HG02973 (cell line): ENCODE measurements around the gene DPYSL4.

ENCODE experiments used
- ATAC-seq: cut with Tn5 transposase; IDR thresholded peaks from one replicate; pipeline ENCODE4 v1.9.1; 2021; ENCODE audit warnings: moderate library complexity; ENCODE audit not compliant: unreplicated experiment

DPYSL4 gene

DNA sequence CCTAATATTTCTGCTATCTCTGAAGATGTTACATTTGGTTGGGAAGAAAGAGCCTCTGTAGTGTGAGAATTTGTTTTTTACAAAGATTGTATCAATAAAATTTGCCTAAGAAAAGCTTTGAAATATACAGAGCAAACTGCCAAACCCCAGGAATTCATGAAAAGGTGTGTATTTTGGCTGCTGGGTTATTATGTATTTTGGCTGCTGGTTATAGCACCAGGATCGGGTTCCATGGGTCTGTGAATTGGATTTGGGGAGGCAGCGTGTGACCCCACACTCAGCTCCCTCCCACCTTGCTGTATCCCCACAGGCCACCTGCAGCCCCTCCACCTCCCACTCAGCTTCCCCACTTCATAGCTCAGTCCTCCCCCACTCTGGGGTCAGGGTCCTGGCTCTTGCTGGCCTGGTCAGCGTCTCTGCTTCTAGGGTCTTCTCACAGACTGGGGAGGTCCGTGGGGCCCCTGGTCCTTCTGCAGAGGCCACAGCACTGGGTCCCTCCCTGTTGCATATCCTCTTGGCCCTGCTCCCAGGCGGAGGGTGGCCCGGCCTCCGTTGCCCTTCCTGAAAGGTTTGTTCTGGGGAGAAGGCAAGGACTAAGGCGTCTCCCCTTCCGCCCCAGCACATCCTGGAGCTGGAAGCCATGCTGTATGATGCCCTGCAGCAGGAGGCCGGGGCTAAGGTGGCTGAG lies 24.0 kb upstream of the DPYSL4 start:
- ATAC-seq, result no peak

DNA sequence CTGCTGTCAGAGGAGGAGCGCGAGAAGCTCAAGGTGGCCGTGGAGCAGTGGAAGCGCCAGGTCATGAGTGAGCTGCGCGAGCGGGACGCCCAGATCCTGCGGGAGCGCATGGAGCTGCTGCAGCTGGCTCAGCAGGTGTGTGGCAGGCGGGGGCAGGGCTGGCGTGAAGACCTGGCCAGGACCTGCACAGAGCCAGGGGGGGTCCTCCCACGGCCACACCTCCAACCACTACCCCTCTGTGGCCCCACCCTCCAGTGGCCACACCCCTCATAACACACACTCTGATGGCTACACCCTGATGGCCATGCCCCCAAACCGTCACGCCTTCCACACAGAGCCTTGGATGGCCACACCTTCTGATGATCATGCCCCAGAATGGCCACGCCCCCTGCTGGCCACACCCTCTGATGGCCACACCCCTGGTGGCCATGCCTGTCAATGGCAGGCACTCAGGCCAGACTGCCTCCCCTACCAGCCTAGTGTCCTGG lies 23.4 kb upstream of the DPYSL4 start:
- ATAC-seq, result peak; percentile 59

DNA sequence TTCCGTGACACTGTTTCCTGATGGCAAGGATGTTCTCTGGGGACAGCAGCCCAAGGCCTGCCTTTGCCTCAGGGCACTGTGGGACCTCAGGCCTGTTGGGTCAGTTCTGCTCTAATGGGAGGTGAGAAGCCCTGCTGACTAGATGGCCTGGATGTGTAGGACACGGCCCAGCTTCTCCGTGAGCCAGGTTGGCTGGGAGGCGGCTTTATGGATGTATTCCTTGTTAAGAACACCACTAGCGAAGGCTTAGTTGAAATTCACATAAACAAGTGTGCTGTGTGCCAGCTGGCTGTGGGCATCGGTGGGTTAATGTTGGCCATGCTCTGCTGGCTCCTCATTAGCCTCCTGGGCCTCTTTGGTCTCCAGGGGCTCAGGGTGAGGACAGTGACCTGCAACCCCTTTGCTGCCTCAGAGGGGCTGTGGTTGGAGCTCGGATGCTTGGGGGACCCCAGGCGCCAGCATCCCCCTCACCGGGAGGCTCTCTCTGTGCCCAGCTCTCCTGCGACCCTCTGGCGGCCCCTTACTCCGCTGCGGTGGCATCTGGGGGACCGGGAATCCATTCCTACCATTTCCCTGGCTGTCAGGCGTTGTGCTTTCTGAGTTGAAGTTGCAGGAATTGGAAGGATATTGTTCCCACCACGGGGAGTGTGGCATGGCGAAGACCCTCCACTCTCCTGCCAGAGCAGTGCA lies 22.8 kb upstream of the DPYSL4 start:
- no peak for ATAC-seq

DNA sequence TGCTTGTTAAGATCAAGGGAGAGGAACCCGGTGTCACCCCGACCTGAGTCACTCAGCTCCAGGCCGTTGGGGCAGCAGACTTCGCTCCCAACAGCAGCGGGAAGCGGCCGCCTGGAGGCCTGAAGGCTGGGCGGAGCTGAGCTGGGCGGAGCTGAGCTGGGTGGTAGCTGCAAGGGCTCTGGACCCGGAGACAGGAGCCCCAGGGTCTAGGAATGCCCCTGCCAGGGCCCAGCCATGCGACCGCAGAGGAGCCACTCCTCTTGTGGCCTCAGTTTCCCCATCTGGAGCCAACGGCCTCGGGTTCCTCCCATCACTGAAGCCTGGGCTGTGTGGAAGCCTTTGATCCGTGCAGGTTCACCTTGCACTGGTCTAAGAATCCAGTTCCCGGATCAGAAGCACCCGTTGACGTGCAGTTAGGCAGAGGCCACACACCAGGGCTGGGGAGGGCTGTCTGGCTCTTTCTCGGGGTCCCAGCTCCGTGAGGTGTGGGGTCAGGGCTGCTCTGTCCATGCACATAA lies 21.9 kb upstream of the DPYSL4 start:
- ATAC-seq, result no peak

DNA sequence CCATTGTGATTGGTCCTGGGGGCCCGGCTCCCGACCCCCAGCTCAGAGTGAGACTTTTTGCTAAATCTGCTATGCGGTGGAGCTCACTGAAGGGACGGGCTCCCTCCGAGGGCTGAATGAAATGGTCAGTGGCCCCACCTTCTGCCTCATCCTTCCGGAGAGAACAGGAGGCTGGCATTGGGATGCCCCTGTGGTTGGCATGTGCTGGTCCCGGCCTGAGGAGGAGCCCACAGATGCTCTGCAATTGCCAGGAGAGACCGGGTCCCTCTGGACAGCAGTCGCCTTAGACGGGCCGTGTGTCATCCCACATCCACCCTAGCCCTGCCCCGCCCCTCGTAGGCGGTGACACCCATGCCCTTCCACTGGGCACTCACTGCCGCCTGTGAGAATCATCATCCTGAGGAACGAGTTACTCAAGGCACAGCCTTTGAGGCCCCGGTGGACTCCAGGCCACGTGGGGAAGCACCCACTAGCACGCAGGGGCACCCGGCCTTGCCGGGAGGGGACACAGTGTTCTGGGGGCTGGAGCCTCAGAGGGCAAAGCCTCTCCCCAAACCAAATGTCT lies 21.2 kb upstream of the DPYSL4 start:
- no peak for ATAC-seq

DNA sequence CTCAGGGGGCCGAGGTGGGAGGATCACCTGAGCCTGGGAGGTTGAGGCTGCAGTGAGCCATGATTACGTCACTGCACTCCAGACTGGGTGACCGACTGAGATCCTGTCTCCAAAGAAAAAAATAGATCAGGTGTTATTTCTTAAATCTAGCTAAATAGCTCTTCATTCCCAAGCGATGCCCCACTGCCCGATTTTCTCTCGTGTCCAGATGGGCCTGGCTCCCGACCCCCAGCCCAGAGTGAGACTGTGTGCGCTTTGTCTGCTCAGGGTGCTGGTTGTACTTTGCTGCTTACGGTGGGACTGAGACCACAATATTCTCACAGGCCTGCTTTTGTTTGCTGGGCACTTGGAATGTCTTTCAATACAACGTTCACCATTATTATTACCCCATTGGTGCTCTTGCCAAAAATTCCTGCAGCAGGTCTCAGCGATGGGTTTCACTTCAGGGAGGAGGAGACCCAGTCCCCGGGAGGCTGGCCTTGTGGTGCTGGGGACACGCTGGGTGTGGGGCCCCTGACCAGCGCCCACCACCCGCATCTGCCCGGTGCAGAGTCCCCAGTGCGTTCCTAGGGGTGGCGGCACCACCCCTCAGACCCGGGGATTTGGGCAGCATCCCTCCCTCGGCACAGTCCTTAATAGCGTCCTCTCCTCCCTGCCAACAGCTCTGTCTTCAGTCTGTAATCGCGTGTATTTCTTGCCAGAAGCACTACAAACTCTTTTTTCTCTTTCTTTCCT lies 20.4 kb upstream of the DPYSL4 start:
- no peak for ATAC-seq

DNA sequence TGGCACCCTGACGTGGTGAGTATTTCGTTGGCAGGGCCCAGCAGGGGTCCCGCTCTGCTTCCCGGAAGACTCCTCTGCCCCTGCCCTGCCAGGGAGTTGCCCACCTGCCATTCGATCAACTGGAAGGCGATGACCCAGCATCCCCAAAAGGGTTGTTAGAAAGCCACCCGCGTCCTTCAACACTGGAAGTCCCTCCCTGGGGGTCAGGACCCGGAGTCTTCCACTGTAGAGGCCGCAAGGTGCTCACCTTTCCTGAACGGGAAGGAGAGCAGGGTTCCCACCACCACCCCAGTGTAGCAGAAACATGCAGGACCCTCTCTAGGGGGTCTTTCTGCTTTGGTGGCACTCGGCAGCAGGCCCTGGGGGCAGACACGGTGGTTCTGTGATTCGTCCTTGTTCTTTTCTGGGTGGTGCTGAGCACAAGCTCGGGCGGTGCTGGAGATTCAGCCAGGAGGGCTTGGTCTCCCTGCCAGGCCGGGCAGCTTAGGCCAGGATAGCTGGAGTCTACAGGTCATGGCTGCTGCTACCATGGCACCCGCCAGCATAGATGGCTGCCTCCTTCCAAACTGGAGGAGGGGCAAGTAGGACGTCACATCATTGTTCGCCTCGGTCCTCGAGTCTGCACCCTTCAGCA lies 19.6 kb upstream of the DPYSL4 start:
- no peak for ATAC-seq

DNA sequence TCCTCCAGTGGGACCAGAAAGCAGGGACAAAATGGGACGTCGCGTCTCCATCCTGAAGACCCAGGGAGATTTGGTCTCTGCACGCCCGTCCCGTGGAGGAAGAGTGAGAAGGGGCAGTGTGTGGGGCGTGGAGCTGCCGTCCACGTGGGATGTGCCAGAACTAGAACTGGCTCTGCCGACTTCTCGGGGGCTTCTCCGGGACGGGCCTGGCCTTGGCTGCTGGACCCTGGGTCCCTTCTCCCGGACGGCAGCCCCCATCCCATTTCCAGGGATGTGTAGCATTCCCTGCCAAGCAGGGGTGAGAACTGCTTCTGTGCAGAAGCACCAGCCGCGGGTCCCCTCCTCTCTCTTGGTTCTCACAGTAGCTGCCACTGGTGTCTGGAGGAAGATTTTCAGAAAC lies 18.8 kb upstream of the DPYSL4 start:
- ATAC-seq, result no peak

DNA sequence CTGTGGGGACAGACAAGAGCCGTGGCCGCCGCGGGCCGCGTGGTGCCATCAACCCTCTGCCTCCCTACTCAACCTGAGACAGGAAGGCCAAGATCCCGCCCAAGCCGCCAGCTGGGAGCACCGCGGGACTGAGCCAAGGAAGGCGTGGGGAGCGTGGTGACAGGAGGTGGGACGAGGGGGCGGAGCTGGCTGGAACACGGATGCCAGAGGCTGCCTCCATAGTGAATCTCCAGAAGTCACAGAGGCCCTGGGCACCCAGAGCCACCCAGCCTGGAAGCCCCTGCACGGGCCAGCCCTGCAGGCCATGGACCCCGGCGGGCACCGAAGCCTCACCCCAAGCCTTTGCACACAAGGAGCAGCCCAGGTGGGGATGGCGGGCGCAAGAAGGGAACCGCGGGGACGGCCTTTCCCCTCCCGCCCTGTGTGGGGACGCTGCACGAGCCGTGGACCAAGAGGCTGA lies 18.1 kb upstream of the DPYSL4 start:
- no peak for ATAC-seq

DNA sequence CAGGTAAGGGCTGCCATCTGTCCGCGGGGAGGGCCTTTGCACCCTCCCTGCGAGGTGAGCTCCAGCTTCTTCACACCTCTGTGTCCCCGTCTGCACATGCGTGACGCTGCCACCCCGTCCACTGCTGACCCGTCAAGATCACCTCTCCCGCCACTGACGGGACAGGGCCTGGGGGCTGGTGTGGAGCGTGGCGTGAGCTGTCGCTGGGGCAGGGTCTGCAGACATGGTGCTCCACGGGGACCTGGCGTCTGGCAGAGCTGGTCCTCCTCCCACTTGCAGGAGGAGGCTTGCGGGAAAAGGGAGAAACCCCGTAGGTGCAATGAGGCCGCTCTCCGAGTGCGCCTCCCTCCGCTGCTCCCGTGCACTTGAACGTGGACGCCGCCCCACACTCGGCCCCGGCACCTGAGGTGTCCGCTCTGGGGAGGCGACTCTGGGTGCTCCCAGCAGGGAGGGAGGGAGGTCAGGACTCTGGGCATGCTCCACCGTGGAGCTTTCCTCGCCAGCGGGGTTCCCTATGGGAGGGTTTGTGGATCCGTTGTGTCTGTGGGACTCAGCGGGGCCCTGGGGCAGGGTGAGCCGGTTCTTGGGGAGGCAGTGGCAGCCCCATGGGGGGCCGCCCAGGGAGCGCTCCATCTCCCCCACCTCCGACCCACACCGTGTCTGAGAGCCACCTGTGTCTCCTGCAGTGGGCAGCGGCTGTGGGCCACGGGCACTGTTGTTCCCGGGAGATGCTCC lies 17.6 kb upstream of the DPYSL4 start:
- no peak for ATAC-seq

DNA sequence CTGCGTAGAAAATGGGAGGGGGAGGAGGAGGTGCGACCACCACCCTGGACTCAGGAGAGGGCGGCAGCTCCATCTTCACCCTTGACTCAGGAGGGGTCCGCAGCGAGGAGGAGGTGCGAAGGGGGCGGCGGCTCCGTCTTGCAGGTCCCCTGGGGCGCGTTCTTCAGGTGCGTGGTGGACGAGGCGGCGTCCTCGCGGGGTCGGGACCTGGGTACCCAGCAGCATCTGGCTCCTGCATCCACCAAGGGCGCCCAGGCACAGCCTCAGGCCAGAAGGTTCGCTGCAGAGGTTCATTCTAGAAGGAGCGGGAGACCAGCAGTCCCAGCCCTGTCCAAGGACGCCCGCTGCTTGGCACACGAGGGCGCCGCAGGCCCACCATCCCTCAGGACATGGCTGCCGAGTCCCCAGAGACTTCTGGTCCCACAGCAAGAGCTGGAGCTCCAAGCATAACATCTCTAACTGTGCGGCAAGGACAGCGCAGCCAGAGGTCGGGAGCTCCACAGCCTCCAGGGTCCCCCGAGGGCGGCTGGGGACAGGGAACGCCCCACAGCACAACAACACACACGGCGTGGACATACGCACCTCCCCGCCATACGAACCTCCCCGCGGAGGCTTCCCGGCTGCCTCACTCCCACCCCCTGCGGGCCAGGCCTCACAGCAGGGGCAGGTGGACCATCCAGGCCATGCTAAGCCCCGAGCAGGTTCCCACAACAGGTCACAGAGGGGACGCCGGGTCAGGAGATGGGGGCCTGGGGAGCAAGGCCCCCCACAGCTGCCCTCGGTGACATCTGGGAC lies 16.8 kb upstream of the DPYSL4 start:
- no peak for ATAC-seq

DNA sequence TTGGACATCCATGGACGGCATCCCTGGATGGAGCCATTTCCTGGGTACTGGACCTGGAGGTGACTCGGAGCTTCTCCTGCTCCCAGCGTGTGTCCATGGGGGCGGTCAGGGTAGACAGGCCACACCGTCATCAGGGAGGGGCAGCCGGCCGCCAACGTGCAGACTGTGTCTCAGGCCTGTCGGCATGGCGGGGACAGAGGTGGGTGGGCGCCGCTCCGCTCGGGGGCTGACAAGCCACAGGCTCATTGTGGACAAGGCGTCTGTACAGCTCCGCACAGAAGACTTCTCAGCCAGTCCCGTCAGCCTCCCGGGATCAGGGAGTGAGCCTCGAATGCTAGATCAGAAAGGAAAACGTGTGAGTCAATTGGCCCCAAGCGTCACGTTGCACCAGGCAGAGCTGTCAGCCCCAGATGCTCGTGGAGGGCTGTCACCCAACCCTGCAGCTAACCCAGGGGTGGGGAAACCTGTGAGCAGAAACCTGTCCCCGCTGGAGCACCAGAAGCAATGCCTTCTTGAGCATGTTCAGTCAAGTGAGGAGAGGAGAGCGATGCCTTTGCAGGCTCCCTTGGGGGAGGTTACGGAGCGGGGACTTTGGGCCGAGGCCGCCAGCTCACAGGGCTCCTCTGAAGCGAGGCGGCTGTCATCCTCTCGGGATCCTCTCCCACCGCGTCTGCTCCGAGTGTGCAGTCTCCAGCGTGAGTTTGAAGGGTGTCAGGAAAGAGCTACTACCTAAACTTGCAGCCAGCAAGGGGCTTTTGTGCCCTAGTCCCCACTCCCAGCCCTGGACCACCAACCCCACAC lies 16.0 kb upstream of the DPYSL4 start:
- ATAC-seq, result no peak

DNA sequence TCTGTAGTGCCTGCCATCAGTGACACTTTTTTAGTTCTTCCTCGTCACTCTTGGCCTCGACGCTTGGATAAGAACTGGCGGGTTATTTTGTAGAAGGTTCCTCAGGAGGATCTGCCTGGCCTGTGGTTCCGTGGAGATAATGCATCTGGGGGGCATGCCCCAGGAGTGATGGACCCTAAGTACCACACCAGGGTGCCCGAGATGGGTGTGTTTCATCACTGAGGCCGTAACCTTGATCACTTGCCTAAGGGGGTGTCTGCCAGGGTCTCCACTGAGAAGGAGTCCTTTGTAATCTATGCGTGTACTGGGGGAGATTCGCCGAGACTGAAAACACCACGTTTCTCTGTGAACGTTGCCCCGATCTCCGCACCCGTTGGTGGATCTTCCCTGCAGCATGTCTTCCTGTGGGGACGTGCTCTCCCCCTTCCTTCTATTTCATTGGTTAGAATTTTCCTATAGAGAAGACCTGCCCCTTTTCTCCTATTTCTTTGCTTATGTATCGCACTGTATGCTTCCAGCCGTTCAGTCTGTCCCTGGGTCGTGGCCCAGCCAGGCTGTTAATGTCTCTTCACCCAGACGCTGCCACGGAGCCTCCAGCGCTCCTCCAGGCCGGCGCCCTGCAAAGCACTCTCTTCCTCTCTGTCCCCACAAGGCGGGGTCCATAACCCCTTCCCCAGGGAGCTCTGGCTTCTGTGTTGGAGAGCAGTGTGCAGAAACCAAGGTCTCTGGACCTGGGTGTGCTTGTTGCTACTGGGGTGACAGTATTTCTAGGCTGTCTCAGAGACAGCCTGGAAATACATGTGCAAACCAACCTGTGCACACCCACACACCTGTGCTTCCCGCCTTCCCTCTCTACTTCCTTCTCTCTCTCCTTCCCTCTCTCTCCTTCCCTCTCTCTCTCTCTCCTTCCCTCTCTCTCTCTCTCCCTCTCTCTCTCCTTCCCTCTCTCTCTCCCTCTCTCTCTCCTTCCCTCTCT lies 14.4 kb upstream of the DPYSL4 start:
- no peak for ATAC-seq

DNA sequence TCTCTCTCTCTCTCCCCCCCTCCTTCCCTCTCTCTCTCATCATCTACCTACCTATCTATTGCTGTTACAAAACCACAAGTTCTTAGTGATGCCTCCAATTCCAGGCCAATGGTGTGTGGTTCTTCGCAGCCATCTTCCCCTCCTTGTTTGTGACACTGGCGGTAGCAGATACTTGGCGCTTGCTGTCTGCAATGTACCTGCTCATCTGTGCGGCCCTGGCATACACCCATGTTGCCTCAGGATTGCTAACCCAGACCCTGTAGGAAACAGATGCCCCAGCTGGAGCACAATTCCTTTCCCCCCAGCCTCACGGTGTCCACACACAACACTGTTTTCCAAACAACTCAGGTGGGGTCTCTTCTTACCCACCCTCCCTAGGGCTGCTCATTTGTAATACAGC lies 13.6 kb upstream of the DPYSL4 start:
- no peak for ATAC-seq

DNA sequence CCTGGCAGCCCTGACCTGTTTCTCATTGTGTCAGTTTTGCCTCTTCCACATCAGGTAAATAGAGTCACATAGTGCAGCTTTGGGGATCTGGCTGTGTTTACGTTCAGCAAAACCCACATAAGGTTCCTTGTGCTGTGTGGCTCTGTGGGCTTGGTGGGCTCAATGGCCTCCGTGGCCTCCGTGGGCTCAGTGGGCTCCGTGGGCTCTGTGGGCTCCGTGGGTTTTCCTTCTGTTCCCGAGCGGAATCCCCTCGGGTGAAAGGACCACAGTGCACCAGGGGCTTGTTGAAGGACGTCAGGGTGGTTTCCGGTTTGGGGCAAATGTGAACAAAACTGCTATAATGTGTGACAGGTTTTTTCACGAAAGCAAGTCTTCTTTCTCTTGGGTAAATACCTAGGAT lies 12.5 kb upstream of the DPYSL4 start:
- ATAC-seq, result no peak

DNA sequence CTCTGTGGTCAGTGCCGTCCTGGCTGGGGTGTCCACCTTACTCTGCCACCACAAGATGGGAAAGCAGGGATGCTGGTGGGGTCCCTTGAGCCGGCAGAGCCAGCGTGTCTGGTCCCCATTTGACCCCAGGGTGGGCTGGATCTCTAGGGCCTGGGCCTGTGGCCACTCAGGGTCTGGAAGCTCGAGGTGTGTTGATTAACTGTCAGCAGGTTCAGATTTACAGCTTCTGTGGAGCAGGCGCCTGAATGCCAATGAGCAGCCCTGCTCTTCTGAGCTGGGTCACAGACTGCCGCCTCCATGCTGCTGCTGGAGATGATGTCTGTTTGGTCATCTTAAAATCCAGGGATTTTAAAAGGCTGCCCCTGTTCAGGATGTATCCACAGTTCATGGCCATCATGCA lies 11.3 kb upstream of the DPYSL4 start:
- no peak for ATAC-seq

DNA sequence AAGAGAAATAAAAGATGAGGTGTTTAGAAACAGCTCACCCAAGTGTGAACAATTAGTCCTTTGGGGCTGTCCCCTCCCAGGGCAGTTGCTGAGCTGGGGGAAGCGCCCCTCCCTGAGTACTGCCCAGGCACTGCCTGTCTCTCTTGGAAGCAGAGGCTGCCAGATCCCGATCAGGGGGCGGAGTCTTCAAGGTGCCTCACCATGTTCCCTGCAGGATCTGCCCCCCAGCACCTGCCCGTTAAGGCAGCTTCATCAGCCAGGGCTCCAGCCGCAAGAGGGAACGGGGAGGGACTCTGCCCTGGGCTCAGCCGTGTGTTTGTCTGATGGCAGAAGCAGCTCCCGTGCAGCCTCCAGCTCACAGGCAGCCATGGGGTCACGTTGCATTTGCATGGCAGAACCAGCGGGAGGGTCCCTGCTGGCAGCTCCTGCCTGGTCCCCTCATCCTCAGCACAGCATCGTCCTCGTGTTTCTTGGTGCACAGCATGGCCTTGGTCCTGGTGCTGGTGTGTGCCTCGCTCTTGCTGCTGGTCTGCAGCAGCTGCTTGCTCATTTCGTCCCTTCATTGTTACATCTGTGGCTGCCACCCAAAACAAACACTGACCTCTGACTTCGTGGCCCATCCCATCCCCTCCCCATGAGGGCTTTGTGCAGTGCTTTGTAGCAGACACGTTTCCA lies 10.7 kb upstream of the DPYSL4 start:
- no peak for ATAC-seq
